ENCODE measurements around the gene SMARCAD1.

SMARCAD1 gene
- total RNA-seq: 51.4 reads per million, percentile 69 among the genes with 10 or more reads in this experiment

- DNase-seq: peak; percentile 84
Measured at GRCh38 chr4:94207469-94208224, at the start of gene SMARCAD1. Gene SMARCAD1 (plus strand): TSS chr4:94207865. CDS start chr4:94208395, 530 bp downstream.

- DNase-seq: no peak
Measured at GRCh38 chr4:94158883-94159282, 48.8 kb upstream of the SMARCAD1 start.

- no peak for DNase-seq
Measured at GRCh38 chr4:94159790-94160189, 47.9 kb upstream of the SMARCAD1 start.

- DNase-seq: no peak
Measured at GRCh38 chr4:94160774-94161173, 46.9 kb upstream of the SMARCAD1 start.

GRCh38 chr4:94165256-94165655, 42.4 kb upstream of the SMARCAD1 start:
- no peak for DNase-seq

- DNase-seq: no peak
Measured at GRCh38 chr4:94168321-94168720, 39.3 kb upstream of the SMARCAD1 start.

- DNase-seq: no peak
Measured at GRCh38 chr4:94169803-94170372, 37.8 kb upstream of the SMARCAD1 start.

- DNase-seq: no peak
Measured at GRCh38 chr4:94171616-94172015, 36.0 kb upstream of the SMARCAD1 start.

GRCh38 chr4:94175553-94176261, 32.0 kb upstream of the SMARCAD1 start:
- no peak for DNase-seq

- no peak for DNase-seq
Measured at GRCh38 chr4:94177822-94178221, 29.8 kb upstream of the SMARCAD1 start.

- no peak for DNase-seq
Measured at GRCh38 chr4:94181815-94182214, 25.9 kb upstream of the SMARCAD1 start.

GRCh38 chr4:94202769-94203168, 4.9 kb upstream of the SMARCAD1 start:
- no peak for DNase-seq

- no peak for DNase-seq
Measured at GRCh38 chr4:94208266-94208665, 601 bp downstream of the SMARCAD1 start.

- DNase-seq: no peak
Measured at GRCh38 chr4:94208918-94209317, 1.3 kb downstream of the SMARCAD1 start.

GRCh38 chr4:94211861-94212260, 4.2 kb downstream of the SMARCAD1 start:
- no peak for DNase-seq

GRCh38 chr4:94214703-94215319, 7.1 kb downstream of the SMARCAD1 start:
- no peak for DNase-seq

GRCh38 chr4:94216394-94216793, 8.7 kb downstream of the SMARCAD1 start:
- DNase-seq: no peak

GRCh38 chr4:94219402-94219801, 11.7 kb downstream of the SMARCAD1 start:
- no peak for DNase-seq

- no peak for DNase-seq
Measured at GRCh38 chr4:94221916-94222315, 14.3 kb downstream of the SMARCAD1 start.

GRCh38 chr4:94225449-94225848, 17.8 kb downstream of the SMARCAD1 start:
- no peak for DNase-seq

- DNase-seq: no peak
Measured at GRCh38 chr4:94226763-94227162, 19.1 kb downstream of the SMARCAD1 start.

- no peak for DNase-seq
Measured at GRCh38 chr4:94228493-94229216, 21.0 kb downstream of the SMARCAD1 start.

- DNase-seq: no peak
Measured at GRCh38 chr4:94232519-94232918, 24.9 kb downstream of the SMARCAD1 start.
